Spinal cord (tissue), 10 donors: ENCODE measurements around the gene ARRDC4. TPM values are rescaled to one million over a fixed set of nuclear protein-coding genes. Genes with fewer than 3 reads are reported as not detected.

Source experiments
- DNase-seq, 6 donors: peaks; one replicate each; pipeline versions ENCODE4 v3.0.0 to v3.0.0-alpha.2; 2013 to 2015; ENCODE audit warnings: low spot score in 6 of 6, low read depth in 4 of 6
- H3K27ac ChIP-seq: one replicate; pipeline ENCODE4 v1.5.1; 2013; ENCODE audit warnings: low read depth, low read length, control low read depth
- H3K27me3 ChIP-seq: one replicate; pipeline ENCODE4 v1.6.1; 2013; ENCODE audit warnings: low read length; ENCODE audit not compliant: control insufficient read depth, insufficient read depth
- H3K36me3 ChIP-seq: one replicate; pipeline ENCODE4 v1.6.1; 2013; ENCODE audit warnings: low read length; ENCODE audit not compliant: control insufficient read depth, insufficient read depth
- H3K4me1 ChIP-seq: one replicate; pipeline ENCODE4 v1.6.1; 2013; ENCODE audit warnings: low read length; ENCODE audit not compliant: control insufficient read depth, insufficient read depth
- H3K4me3 ChIP-seq: one replicate; pipeline ENCODE4 v1.5.1; 2013; ENCODE audit warnings: low read depth, low read length, control low read depth
- H3K9me3 ChIP-seq: one replicate; pipeline ENCODE4 v1.6.1; 2013; ENCODE audit warnings: low read length; ENCODE audit not compliant: control insufficient read depth, insufficient read depth
- WGBS: methylation state at CpG from one replicate; pipeline ENCODE4 v1.1.5; 2013; ENCODE audit warnings: missing lambda C conversion rate; ENCODE audit not compliant: insufficient coverage; 5-methylcytosine and 5-hydroxymethylcytosine counted together
- long read RNA-seq, 4 donors: transcript quantifications; one replicate each; lab custom pipeline, GENCODE V29; 2026
- polyA plus RNA-seq, 2 donors: library from polyadenylated mRNA; unstranded; fragments of 120-200 nt; gene quantifications; one replicate each; pipeline ENCODE4 v1.2.1, GENCODE V29; 2013; ENCODE audit not compliant: insufficient read length in 2 of 2
- total RNA-seq, 2 donors: library from RNA; depleted of rRNA in 1 of 2; stranded (reverse); fragments of 120-200 nt in 1 of 2; fragments of >200 nt in 1 of 2; gene quantifications; one replicate each; pipeline versions ENCODE4 v1.2.3 to v1.2.4, GENCODE V29; 2013 to 2014
- donor health status: healthy.

The ARRDC4 gene
- total RNA-seq, result 10 to 100 TPM; 31.2 to 34.1 TPM
- polyA plus RNA-seq, result 10 to 100 TPM; 21.4 to 23.5 TPM
- long read RNA-seq, donor 1, full-length matches to known transcripts, result 7 of 60 reads
- long read RNA-seq, donor 1, partial matches to known transcripts, result 53 of 60 reads
- long read RNA-seq, donor 1, other reads (novel, unspliced or antisense), result 0 of 60 reads
- long read RNA-seq, donor 2, full-length matches to known transcripts, result 3 of 3 reads
- long read RNA-seq, donor 2, partial matches to known transcripts, result 0 of 3 reads
- long read RNA-seq, donor 2, other reads (novel, unspliced or antisense), result 0 of 3 reads
- long read RNA-seq, donor 3, full-length matches to known transcripts, result 4 of 4 reads
- long read RNA-seq, donor 3, partial matches to known transcripts, result 0 of 4 reads
- long read RNA-seq, donor 3, other reads (novel, unspliced or antisense), result 0 of 4 reads
- long read RNA-seq, donor 4, result 0 reads

GRCh38 chr15:97960364-97961066 is at the start of gene ARRDC4:
TSS of gene ARRDC4 (plus strand) at chr15:97960703. CDS start at chr15:97960862, 159 bp downstream.
- H3K4me1 ChIP-seq, result peaks cover 7% of the 10 kb centered on the region
- WGBS, result under 1% methylated on average over 69 of the region's 69 CpGs
- H3K27ac ChIP-seq, result peak within 1 kb of the TSS; percentile 69
- H3K27me3 ChIP-seq, result no peaks in the 10 kb centered on the region
- peak within 1 kb of the TSS; percentile 68 for H3K4me3 ChIP-seq
- DNase-seq, result peak; percentile 97 to 100 (median 98)
- H3K9me3 ChIP-seq, result no peaks in the 10 kb centered on the region
- no peaks in the 10 kb centered on the region for H3K36me3 ChIP-seq

DNA sequence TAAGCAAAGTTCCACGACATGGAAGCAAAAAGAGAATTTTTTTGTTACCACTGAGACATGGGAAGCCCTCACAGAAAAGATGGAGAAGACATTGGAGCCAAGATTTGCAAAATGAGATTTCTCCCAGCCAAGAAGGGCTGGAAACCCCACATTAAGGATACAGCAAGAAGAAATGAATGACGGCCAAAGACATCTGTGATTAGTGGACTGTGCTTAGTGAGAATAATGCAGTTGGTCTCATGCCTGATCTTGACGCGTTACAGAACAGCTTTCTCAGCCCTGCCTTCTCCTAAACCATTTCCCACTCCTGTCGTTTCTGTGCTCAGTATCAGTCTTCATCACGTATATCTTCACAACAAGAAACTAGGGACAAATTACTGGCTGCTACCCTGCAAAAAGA is 45.8 kb upstream of the ARRDC4 start:
- Histone ChIP-seq H3K36me3 (no peaks in the 10 kb centered on the region), H3K27ac (no peak overlapping the region), H3K9me3 (no peaks in the 10 kb centered on the region), H3K4me3 (no peak overlapping the region), H3K4me1 (no peaks in the 10 kb centered on the region), H3K27me3 (no peaks in the 10 kb centered on the region)
- DNase-seq, result no peak
- 80% methylated on average over 2 of the region's 6 CpGs for WGBS

DNA sequence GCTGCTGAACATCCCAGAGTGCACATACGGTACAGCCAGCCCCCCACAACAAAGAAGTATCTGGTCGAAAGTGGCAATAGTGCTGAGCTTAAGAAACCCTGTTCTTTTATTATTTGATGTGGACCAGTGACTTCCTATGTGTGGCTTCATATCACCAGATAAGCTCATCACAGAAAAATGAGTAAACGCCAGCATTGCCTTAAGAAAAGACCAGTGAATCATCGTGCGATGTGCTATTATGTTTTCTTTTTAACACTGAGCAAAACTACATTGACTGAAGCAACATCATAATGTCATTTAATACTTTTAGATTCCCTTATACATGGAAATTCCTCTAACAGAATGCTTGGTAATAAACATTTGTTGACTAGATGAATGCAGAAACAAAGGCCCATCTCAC is 45.2 kb upstream of the ARRDC4 start:
- no peaks in the 10 kb centered on the region for H3K4me1 ChIP-seq
- H3K27ac ChIP-seq, result no peak overlapping the region
- no peaks in the 10 kb centered on the region for H3K9me3 ChIP-seq
- DNase-seq, result no peak
- no peaks in the 10 kb centered on the region for H3K36me3 ChIP-seq
- no peak overlapping the region for H3K4me3 ChIP-seq
- whole genome bisulfite sequencing, result no CpG with 5 or more reads among the region's 5 CpGs
- no peaks in the 10 kb centered on the region for H3K27me3 ChIP-seq

- Histone ChIP-seq H3K4me1 (no peaks in the 10 kb centered on the region), H3K4me3 (no peak overlapping the region), H3K27me3 (no peaks in the 10 kb centered on the region), H3K36me3 (no peaks in the 10 kb centered on the region), H3K27ac (no peak overlapping the region), H3K9me3 (peaks cover 10% of the 10 kb centered on the region)
- no CpG with 5 or more reads among the region's 4 CpGs for WGBS
- DNase-seq, result no peak
Measured at GRCh38 chr15:97921296-97921865, 39.1 kb upstream of the ARRDC4 start.

DNA sequence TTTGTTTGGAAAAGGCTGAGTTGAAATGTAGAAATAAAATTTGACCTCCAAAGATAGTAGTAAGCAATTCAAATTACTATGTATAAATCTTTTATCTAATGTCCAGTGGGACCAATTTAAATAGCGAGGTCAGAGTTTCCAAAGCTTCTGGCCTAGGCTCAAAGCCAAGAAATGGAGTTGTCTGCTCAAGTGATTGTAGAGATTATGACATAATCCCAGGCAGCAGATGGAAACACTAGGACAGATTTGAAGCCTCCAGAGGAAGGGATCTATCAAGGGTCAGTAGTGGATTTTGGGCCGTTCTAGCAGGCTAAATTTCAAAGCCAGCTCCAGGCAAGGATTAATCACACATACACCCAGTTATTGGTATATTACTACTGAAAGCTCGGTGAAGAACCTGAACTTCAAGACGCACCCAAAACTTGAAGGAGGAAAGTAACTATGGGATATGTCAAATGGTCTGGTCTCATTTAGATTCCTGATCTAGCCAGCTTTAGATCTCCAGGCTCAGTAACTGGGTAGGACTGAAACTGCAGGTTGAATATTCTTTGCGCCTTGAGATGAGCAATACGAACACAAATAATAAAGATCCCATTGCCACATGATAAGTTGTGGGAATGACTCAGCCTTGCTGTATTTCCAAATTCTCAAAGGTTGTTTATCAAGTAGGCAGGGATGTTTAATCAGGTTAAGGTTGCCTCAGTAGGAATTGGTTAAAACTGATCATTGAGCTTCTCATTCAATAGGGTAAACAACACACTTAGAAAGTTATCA is 30.9 kb upstream of the ARRDC4 start:
- no peak overlapping the region for H3K4me3 ChIP-seq
- no peaks in the 10 kb centered on the region for H3K4me1 ChIP-seq
- no peak overlapping the region for H3K27ac ChIP-seq
- DNase-seq, result no peak
- 94% methylated on average over 2 of the region's 6 CpGs for WGBS
- no peaks in the 10 kb centered on the region for H3K27me3 ChIP-seq
- peaks cover under 1% of the 10 kb centered on the region for H3K9me3 ChIP-seq
- no peaks in the 10 kb centered on the region for H3K36me3 ChIP-seq

DNA sequence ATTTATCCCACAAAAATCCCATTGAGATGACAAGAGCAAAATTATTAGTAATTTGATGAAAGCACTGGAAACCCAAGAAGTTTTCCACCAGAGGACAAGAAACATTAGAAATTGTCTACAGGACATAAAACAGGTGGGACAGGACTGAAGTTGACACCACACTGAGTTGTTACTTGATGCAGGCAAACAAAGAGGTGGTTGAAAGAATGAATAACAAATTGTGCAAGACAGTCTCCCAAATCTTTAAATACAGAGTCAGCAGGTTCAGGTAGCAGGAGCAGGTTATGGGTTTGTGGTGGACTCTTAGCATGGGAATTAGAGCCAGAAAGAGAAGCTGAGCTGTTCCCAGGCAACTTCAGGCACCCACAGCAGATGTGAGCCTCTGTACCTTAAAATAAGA is 30.3 kb upstream of the ARRDC4 start:
- H3K36me3 ChIP-seq, result no peaks in the 10 kb centered on the region
- no peaks in the 10 kb centered on the region for H3K27me3 ChIP-seq
- no peak overlapping the region for H3K27ac ChIP-seq
- no peaks in the 10 kb centered on the region for H3K4me1 ChIP-seq
- H3K4me3 ChIP-seq, result no peak overlapping the region
- no peaks in the 10 kb centered on the region for H3K9me3 ChIP-seq
- DNase-seq, result no peak

- Histone ChIP-seq H3K36me3 (no peaks in the 10 kb centered on the region), H3K27ac (no peak overlapping the region), H3K27me3 (no peaks in the 10 kb centered on the region), H3K4me3 (no peak overlapping the region), H3K4me1 (no peaks in the 10 kb centered on the region), H3K9me3 (no peaks in the 10 kb centered on the region)
- no CpG with 5 or more reads among the region's 1 CpG for WGBS
- DNase-seq, result no peak
Measured at GRCh38 chr15:97931314-97931713, 29.2 kb upstream of the ARRDC4 start.

GRCh38 chr15:97933589-97933988 is 26.9 kb upstream of the ARRDC4 start:
- H3K27me3 ChIP-seq, result no peaks in the 10 kb centered on the region
- 83% methylated on average over 1 of the region's 1 CpG for WGBS
- DNase-seq, result no peak
- H3K36me3 ChIP-seq, result no peaks in the 10 kb centered on the region
- no peak overlapping the region for H3K27ac ChIP-seq
- no peaks in the 10 kb centered on the region for H3K4me1 ChIP-seq
- H3K9me3 ChIP-seq, result no peaks in the 10 kb centered on the region
- no peak overlapping the region for H3K4me3 ChIP-seq

GRCh38 chr15:97940993-97941392 is 19.5 kb upstream of the ARRDC4 start:
- H3K27ac ChIP-seq, result no peak overlapping the region
- H3K4me3 ChIP-seq, result no peak overlapping the region
- H3K36me3 ChIP-seq, result no peaks in the 10 kb centered on the region
- no peak for DNase-seq
- H3K27me3 ChIP-seq, result no peaks in the 10 kb centered on the region
- no peaks in the 10 kb centered on the region for H3K4me1 ChIP-seq
- WGBS, result 91% methylated on average over 4 of the region's 4 CpGs
- H3K9me3 ChIP-seq, result no peaks in the 10 kb centered on the region
